Measurements from ENCODE around the gene SARM1. TPM values are rescaled to one million over a fixed set of nuclear protein-coding genes. Genes with fewer than 3 reads are reported as not detected.
A peak's percentile ranks its signal among the peaks of the same experiment; 100 is the strongest.

The SARM1 gene
- total and polyA plus RNA-seq, 2 donors (not counting 3 experiments of a cell fraction or from before 2014, with no cell fraction given) = 5.6 to 7.0 TPM

DNA sequence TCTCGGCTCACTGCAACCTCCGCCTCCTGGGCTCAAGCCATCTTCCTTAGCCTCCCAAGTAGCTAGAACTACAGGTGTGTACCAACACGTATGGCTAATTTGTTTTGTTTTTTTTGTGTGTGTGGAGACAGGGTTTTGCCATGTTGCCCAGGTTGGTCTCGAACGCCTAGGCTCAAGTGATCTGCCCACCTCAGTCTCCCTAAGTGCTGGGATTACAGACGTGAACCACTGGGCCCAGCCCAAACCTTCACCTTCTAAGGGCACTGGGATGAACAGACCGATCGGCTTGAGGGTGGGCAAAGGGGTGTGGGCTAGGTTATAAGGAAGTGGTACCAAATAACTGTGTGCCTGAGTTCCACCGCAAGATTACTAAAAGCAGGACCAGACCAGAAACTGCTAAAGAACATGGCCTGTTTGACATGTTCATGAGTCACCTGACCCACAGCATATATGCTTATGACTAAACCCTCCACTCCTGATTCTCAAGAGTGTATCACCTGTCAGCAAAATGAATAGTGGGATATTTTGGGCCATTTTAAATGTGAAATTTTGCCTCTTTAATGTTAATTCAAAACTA, 44.4 kb upstream of the SARM1 start:
- peaks cover 12% of the 10 kb centered on the region for H3K79me2 ChIP-seq (ENCODE audit: control insufficient read depth, insufficient read depth, low read length)
- TF ChIP-seq GATA2 (IDR thresholded peaks at IDR 0.05; ENCODE audit: insufficient read depth, insufficient read length, low read depth, low read length) (no peak), POLR2A (IDR thresholded peaks at IDR 0.05; ENCODE audit: low read depth, low read length) (no peak), JUN (IDR thresholded peaks at IDR 0.05; ENCODE audit: borderline replicate concordance, insufficient read depth, insufficient read length, low read depth) (no peak), EZH2 (IDR thresholded peaks at IDR 0.05; ENCODE audit: borderline replicate concordance, low read depth, low read length, severe bottlenecking) (no peak), MAX (IDR thresholded peaks at IDR 0.05; ENCODE audit: insufficient read depth, insufficient read length) (no peak), CTCF (IDR thresholded peaks at IDR 0.05; ENCODE audit: extremely low read depth in 1 of 2, insufficient read depth in 1 of 2, low read depth in 1 of 2, low read length in 2 of 2) (no peak), MYC (IDR thresholded peaks at IDR 0.05; ENCODE audit: low read depth, low read length) (no peak), POLR2AphosphoS5 (IDR thresholded peaks at IDR 0.05; ENCODE audit: insufficient read depth, low read depth, low read length) (no peak), FOS (IDR thresholded peaks at IDR 0.05; ENCODE audit: borderline replicate concordance, insufficient read depth, low read length) (no peak)
- H3K9me3 ChIP-seq (replicated peaks; ENCODE audit: control insufficient read depth, insufficient read depth, low read length) = no peaks in the 10 kb centered on the region
- no peak overlapping the region for H3K4me2 ChIP-seq (ENCODE audit: insufficient read depth, low read length)
- TSS peak; percentile 24 for BruUV-seq (replicated peaks)
- no peak overlapping the region for H3K4me3 ChIP-seq (replicated peaks in 1 of 3; ENCODE audit: insufficient read depth in 1 of 3, low read depth in 1 of 3, low read length in 3 of 3)
- ChIA-PET POLR2A (no interaction called here), CTCF (no interaction called here)
- no peaks in the 10 kb centered on the region for H3K27me3 ChIP-seq (ENCODE audit: control insufficient read depth in 2 of 2, insufficient read depth in 2 of 2, low read length in 2 of 2)
- H3K36me3 ChIP-seq (ENCODE audit: control insufficient read depth in 2 of 2, extremely low read depth in 1 of 2, insufficient read depth in 2 of 2, low read length in 2 of 2) = peaks cover 16 to 19% of the 10 kb centered on the region in 2 experiments
- H2AFZ ChIP-seq (ENCODE audit: low read depth, low read length) = no peak overlapping the region
- H3K9ac ChIP-seq (replicated peaks; ENCODE audit: extremely low read depth, insufficient read depth, low read length) = no peak overlapping the region
- FAIRE-seq (no peak), DNase-seq (ENCODE audit: low read depth, low spot score) (no peak)
- H4K20me1 ChIP-seq (replicated peaks; ENCODE audit: control insufficient read depth, extremely low read depth, insufficient read depth, low read length) = no peaks in the 10 kb centered on the region
- H3K9me1 ChIP-seq (replicated peaks; ENCODE audit: control insufficient read depth, extremely low read depth, insufficient read depth, low read length) = no peaks in the 10 kb centered on the region
- dilution Hi-C loops (cut with MboI; ENCODE audit: extremely low pct_ligation_motif_present, low sequenced_read_pairs) = no loop called here
- no peaks in the 10 kb centered on the region for H3K4me1 ChIP-seq (ENCODE audit: control insufficient read depth, extremely low read depth, insufficient read depth, low read length)
- intact Hi-C loops (cut with micrococcal nuclease) = loop anchor here (1.0 kb wide), 1 partner anchor 8 kb away; the partner anchor contains the start of gene TMEM97
- H3K27ac ChIP-seq (ENCODE audit: insufficient read depth, low read depth, low read length) = no peak overlapping the region
